Body of pancreas (tissue), 4 donors: ENCODE measurements around the gene TMCO6. TPM values are rescaled to one million over a fixed set of nuclear protein-coding genes. Genes with fewer than 3 reads are reported as not detected.
A peak's percentile ranks its signal among the peaks of the same experiment; 100 is the strongest.

Experiments
- ATAC-seq: fragments of 150-250 bp; one replicate; pipeline ENCODE4 v1.9.1; 2016
- DNase-seq, 4 donors: peaks; one replicate each; pipeline ENCODE4 v3.0.0-alpha.2; 2019
- H3K27ac ChIP-seq, 4 donors: fragments of 200-600 bp; sonication (generic); 1 replicate in 3 of 4; 2 replicates in 1 of 4; pipeline versions ENCODE4 v1.5.1 to v1.6.1; 2016 to 2019; ENCODE audit warnings: mild to moderate bottlenecking in 1 of 4, mixed read lengths in 1 of 4, moderate library complexity in 1 of 4
- H3K27me3 ChIP-seq, 2 donors: fragments of 200-600 bp; sonication (generic); one replicate each; pipeline ENCODE4 v1.6.0; 2016; ENCODE audit warnings: mild to moderate bottlenecking in 1 of 2
- H3K36me3 ChIP-seq, 2 donors: fragments of 200-600 bp; sonication (generic); replicated peaks in 1 of 2; 2 replicates each; pipeline ENCODE4 v1.5.1; 2016; ENCODE audit warnings: low read depth in 2 of 2; ENCODE audit not compliant: insufficient read depth in 1 of 2
- H3K4me1 ChIP-seq: fragments of 200-600 bp; sonication (generic); one replicate; pipeline ENCODE4 v1.6.0; 2016
- H3K4me3 ChIP-seq, 2 donors: fragments of 200-600 bp; sonication (generic); 1 replicate in 1 of 2; 2 replicates in 1 of 2; pipeline ENCODE4 v1.5.1; 2016 to 2019
- H3K9me3 ChIP-seq, 3 donors: fragments of 200-600 bp; sonication (generic); 1 replicate in 2 of 3; 2 replicates in 1 of 3; pipeline ENCODE4 v1.5.1; 2016
- POLR2A ChIP-seq, 3 donors: fragments of 450-650 bp; IDR thresholded peaks; one replicate each; pipeline ENCODE4 v1.6.1; 2016; ENCODE audit warnings: antibody characterized with exemption in 3 of 3, mild to moderate bottlenecking in 2 of 3
- WGBS, 2 donors: methylation state at CpG; one replicate each; pipeline ENCODE4 v1.1.5; 2017; 5-methylcytosine and 5-hydroxymethylcytosine counted together
- intact Hi-C: fragments of 100-400 bp; cut with DNase I; formaldehyde crosslinking; loops from one replicate; pipeline ENCODE4 v1.15.1; 2023
- total RNA-seq, 2 donors: library from RNA; depleted of rRNA; stranded (reverse); fragments of >200 nt; gene quantifications; one replicate each; pipeline ENCODE4 v1.1.0, GENCODE V29; 2016
- TF ChIP-seq, protein P1 (sequence below), 7 experiments: fragments of 450-650 bp in 4 of 7; fragments of 200-600 bp in 3 of 7; sonication (generic) in 3 of 7; IDR thresholded peaks; one replicate each; pipeline ENCODE4 v1.5.1; 2016 to 2019; ENCODE audit warnings: antibody characterized with exemption in 7 of 7

The TMCO6 gene
- total RNA-seq, 2 donors from 2014 or later = 14.5 to 58.7 TPM

DNA sequence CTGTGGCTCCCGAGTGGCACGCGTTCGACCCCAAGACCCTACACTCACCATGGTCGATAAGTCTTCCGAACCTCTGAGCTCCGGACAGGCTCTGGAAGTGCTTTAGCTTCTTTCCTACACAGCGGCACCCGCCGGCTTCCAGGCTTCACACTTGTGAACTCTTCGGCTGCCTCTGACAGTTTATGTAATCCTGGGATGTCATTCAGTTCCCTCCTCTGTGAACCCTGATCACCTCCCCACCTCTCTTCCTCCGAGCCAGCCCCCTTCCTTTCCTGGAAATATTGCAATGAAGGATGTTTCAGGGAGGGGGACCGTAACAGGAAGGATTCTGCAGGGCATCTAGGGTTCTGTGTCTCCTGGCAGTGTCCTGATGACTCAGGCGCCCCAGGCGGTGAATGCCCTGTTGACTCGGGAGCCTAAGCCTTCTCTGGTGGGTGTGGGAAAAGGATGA is 6.2 kb upstream of the TMCO6 start, which contains the start of gene CD14:
Gene CD14, minus strand, starts transcription at position 155 of the 451 bp plus-strand sequence. Its CDS starts 104 bp downstream, at position 51.
- Histone ChIP-seq H3K27ac (peak within 1 kb of the TSS; percentile 27 to 81 (median 68)), H3K4me1 (peaks cover 21% of the 10 kb centered on the region), H3K9me3 (no peaks in the 10 kb centered on the region), H3K4me3 (peak within 1 kb of the TSS; percentile 23 to 64), H3K27me3 (no peaks in the 10 kb centered on the region), H3K36me3 (no peaks in the 10 kb centered on the region)
- ATAC-seq = peak; percentile 26
- TF ChIP-seq, protein P1, sequence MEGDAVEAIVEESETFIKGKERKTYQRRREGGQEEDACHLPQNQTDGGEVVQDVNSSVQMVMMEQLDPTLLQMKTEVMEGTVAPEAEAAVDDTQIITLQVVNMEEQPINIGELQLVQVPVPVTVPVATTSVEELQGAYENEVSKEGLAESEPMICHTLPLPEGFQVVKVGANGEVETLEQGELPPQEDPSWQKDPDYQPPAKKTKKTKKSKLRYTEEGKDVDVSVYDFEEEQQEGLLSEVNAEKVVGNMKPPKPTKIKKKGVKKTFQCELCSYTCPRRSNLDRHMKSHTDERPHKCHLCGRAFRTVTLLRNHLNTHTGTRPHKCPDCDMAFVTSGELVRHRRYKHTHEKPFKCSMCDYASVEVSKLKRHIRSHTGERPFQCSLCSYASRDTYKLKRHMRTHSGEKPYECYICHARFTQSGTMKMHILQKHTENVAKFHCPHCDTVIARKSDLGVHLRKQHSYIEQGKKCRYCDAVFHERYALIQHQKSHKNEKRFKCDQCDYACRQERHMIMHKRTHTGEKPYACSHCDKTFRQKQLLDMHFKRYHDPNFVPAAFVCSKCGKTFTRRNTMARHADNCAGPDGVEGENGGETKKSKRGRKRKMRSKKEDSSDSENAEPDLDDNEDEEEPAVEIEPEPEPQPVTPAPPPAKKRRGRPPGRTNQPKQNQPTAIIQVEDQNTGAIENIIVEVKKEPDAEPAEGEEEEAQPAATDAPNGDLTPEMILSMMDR (IDR thresholded peaks at IDR 0.05) = no peak
- TF ChIP-seq POLR2A (IDR thresholded peaks at IDR 0.05) = peak in 1 of 3 donors; percentile 56
- WGBS, 2 donors = 9% methylated on average over 16 of the region's 16 CpGs
- intact Hi-C loops = no loop called here
- DNase-seq = peak; percentile 32 to 75 (median 43)

DNA sequence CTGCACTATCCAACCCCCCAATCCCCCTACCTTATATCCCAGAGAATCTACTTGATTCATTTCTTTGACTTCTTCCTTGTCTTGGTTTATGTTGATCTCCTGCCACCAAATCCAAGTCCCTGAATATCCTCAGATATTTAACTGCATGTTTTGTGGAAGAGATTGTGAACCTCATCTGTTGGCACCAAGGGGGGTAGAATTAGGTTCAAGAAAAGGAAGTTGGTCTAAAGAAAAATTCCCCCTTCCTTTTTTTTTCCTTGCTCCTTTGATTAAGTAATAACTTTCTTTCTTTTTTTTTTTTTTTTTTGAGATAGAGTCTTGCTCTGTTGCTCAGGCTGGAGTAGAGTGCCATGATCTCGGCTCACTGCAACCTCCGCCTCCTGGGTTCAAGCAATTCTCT is 5.8 kb upstream of the TMCO6 start:
- Histone ChIP-seq H3K9me3 (no peaks in the 10 kb centered on the region), H3K27me3 (no peaks in the 10 kb centered on the region), H3K27ac (peak overlapping the region in 3 of 4 donors; percentile 58 to 81 (median 78)), H3K4me1 (peaks cover 26% of the 10 kb centered on the region), H3K4me3 (no peak overlapping the region), H3K36me3 (no peaks in the 10 kb centered on the region)
- TF ChIP-seq POLR2A (IDR thresholded peaks at IDR 0.05) = no peak
- TF ChIP-seq, protein P1 (IDR thresholded peaks at IDR 0.05) = no peak
- intact Hi-C loops = no loop called here
- ATAC-seq (no peak), DNase-seq (no peak)
- WGBS, 2 donors = 60 to 87% methylated on average over 2 of the region's 2 CpGs

DNA sequence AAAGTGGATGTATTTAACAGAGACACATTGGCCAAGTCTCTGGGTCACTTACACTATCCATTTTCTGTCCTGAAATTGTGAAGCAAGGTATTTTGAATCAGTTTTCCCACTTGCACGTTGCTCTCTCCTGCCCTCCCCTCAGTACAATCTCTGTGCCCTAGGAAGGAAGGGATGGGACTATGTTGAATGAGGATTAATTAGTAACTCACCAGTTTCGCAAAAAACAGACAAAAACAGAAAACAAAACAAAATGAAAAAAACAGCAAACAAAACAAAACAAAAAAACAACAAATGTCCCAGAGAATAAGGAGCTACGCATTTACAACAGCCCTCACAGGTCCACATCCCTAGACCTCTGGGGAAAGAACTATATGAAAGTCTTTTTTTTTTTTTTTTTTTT is 5.1 kb upstream of the TMCO6 start:
- DNase-seq (no peak), ATAC-seq (no peak)
- Histone ChIP-seq H3K9me3 (no peaks in the 10 kb centered on the region), H3K27ac (peak overlapping the region in 1 of 4 donors; percentile 81), H3K4me1 (peaks cover 30% of the 10 kb centered on the region), H3K27me3 (no peaks in the 10 kb centered on the region), H3K36me3 (no peaks in the 10 kb centered on the region), H3K4me3 (no peak overlapping the region)
- TF ChIP-seq, protein P1 (IDR thresholded peaks at IDR 0.05) = no peak
- no peak for TF ChIP-seq POLR2A (IDR thresholded peaks at IDR 0.05)
- 33 to 41% methylated on average over 3 of the region's 3 CpGs for WGBS, 2 donors
- intact Hi-C loops = no loop called here

DNA sequence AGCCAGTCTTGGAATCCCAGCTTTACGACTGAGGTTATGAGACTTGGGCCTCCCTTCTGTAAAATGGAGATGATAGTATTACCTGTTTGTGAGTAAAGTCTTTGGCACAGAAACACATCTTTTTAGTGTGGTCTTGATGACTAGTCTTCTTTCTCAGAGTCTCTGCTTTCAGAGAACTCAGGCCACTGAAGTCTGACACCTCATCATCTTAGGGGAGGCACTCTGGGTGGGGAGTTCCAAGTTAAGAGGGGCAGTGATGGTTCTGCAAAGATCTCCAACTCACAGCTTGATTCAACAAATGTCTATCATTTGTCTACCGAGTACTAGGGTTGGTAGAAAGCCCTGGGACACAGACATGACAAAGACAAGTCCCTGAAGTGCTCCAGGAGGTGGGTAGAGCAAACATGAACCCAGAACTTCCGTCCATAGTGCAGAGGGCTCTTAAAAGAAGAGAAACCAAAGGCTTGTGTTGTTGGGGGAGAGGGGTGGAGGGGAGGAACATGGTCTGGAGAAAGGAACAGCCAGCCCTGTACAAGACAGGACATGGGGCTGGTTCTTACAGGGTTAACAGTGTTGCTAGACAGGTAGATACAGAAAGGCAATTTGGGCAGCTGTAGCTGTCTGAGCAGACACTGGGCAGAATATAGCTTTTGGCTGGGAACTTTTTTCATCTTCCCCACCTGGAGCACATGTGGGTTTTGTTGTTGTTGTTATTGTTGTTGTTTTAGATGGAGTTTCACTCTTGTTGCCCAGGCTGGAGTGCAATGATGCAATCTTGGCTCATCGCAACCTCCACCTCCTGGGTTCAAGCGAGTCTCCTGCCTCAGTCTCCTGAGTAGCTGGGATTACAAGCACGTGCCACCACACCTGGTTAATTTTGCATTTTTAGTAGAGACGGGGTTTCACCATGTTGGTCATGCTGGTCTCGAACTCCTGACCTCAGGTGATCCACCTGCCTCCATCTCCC is 3.7 kb upstream of the TMCO6 start:
- peaks cover 40% of the 10 kb centered on the region for H3K4me1 ChIP-seq

More for the DNA sequence above, 3.7 kb upstream of the TMCO6 start:
- Histone ChIP-seq H3K27ac (no peak overlapping the region), H3K9me3 (no peaks in the 10 kb centered on the region), H3K36me3 (no peaks in the 10 kb centered on the region), H3K4me3 (no peak overlapping the region), H3K27me3 (no peaks in the 10 kb centered on the region)
- DNase-seq (no peak), ATAC-seq (no peak)
- intact Hi-C loops = no loop called here
- 79 to 86% methylated on average over 8 of the region's 8 CpGs for WGBS, 2 donors
- TF ChIP-seq, protein P1 (IDR thresholded peaks at IDR 0.05) = no peak
- TF ChIP-seq POLR2A (IDR thresholded peaks at IDR 0.05) = no peak
